Activated CD8-positive, alpha-beta memory T cell treated with anti-CD3 and anti-CD28 coated beads for 24 hours (primary cell): ENCODE data around the gene SIMC1.
"Not testable (repeated sequence)": the region's sequence is repeated elsewhere in the genome, so short reads cannot be mapped to it uniquely, and the experiment has no call there.

Experiments
- DNase-seq: peaks from one replicate; pipeline ENCODE4 v3.0.0-alpha.2; 2020

Gene SIMC1

DNA sequence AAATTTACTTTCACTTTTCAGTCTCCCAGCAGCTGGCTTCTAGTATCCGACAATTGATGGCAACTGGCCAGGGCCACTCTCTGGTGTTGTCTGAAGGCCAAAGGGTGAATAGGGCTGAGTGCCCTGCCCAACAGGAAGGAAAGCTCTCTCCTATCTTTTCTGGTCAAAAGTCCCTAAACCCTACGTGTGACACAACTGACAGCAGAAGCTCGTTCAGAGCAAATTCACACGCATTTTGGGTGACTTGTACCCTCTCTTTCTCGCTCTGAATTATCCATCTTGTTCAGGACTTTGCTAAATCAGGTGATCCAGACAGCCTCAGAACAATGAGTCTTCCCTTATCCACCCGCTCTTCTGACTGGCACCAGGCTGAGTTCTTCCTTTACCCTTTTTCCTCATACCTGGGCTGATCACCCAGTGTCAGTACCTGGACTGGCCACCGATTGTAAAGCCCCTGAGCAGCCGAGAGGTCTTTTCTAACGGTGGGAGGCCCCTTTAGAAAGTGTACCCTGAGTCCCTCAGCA lies 21.8 kb upstream of the SIMC1 start:
- DNase-seq: not testable (repeated sequence)

DNA sequence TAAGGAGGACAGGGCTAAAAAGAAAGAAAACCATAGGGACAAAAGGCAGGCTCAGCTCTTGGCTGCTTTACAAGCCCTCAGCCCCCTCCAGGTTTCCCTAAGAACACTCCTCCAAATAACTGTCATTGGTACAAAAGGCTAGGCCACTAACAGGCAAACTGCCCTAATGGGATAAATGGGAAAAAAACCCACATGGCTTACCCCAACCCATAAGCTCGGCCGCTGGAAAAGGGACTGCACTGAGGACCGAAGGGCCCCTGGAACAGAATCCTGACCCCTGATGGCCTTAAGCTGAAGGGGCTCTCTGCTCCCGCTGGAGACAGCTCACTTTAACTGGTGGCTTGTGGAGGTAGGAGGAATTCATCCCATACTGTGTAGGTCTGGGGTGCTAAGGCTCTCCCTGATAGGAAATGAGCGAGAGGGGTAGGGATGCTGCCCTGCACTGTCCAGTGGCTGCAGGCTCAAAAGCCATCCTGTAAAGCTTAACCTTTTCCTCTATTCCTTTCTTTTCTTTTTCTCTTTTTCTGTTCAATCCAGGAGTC lies 21.0 kb upstream of the SIMC1 start:
- not testable (repeated sequence) for DNase-seq

DNA sequence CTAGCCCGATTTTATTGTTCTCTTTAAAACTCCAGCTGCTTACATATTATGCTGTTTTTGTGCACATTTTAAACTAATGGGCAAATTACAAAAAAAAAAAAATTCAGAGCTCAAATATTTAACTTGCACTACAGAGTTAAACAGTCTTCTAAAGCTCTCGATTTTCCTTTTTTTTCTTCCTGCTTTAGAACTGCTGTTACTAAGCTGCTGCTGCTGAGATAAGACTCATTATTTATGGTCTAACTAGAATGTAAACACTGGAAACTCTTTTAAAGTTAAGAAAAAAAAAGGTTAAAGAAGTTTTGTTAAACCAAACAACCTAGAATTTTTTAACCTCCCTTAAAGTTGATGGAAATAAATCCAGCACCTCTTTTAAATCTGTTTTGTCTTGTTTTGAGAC lies 20.5 kb upstream of the SIMC1 start:
- DNase-seq: not testable (repeated sequence)

DNA sequence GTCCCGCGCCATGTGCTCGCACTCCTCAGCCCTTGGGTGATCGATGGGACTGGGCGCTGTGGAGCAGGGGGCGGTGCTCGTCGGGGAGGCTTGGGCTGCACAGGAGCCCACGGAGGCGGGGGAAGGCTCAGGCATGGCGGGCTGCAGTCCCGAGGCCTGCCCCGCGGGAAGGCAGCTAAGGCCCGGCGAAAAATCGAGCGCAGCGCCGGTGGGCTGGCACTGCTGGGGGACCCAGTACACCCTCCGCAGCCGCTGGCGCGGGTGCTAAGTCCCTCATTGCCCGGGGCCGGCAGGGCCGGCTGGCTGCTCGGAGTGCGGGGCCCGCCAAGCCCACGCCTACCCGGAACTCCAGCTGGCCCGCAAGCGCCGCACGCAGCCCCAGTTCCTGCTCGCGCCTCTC lies 16.2 kb upstream of the SIMC1 start:
- not testable (repeated sequence) for DNase-seq

DNA sequence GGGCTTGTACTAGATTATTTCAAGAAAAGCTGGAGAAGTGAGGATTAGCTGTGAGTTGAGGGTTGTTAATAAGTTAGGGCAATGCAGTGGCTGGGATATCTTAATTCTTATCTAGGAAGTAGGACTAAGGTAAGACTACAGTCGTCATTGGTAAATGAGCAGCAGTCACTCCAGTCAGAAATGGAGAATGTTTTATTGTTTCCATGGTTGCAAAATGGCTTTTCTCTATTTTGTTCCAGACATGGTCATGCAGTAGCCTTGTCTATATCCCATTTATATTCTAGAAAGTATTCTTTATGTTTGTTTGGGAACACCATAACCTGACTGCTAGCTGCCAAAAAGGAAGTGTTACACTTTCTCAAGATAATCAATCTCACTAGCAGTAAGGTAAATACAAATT lies 9.9 kb upstream of the SIMC1 start:
- DNase-seq: not testable (repeated sequence)

DNA sequence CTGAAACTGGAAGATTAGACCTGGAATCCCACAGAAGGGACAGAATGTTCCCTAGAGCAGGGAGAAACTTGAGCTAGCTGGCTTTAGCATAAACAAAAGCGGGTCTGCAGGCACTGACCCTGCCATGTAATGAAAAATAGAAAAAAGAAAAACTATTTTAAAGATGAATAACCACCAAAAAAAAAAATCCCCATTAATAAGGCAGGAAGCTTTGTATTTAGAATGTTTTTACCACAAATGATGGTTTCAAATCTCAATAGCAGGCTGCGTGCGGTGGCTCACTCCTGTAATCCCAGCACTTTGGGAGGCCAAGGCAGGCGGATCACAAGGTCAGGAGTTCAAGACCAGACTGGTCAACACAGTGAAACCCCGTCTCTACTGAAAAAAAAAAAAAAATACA lies 5.0 kb upstream of the SIMC1 start:
- DNase-seq: not testable (repeated sequence)

DNA sequence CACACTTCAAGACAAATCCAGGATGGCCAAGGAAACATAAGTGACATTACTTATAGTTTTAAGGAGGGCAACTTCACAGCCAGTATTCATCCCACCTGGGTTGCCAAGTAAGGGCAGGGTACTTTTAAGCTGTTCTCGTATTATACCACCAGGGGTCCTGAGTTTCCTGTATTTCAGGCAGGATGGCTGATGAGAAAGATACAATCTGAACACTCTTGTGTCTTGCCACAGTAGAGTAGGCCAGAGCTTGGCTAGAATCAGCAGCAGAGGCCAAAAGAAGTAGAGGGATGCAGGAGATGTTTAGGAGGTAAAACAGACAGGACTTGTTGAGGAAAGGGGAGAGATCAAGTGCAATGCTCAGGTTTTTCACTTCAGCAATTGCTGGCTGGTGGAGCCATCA lies 3.1 kb upstream of the SIMC1 start:
- DNase-seq: peak; percentile 60

DNA sequence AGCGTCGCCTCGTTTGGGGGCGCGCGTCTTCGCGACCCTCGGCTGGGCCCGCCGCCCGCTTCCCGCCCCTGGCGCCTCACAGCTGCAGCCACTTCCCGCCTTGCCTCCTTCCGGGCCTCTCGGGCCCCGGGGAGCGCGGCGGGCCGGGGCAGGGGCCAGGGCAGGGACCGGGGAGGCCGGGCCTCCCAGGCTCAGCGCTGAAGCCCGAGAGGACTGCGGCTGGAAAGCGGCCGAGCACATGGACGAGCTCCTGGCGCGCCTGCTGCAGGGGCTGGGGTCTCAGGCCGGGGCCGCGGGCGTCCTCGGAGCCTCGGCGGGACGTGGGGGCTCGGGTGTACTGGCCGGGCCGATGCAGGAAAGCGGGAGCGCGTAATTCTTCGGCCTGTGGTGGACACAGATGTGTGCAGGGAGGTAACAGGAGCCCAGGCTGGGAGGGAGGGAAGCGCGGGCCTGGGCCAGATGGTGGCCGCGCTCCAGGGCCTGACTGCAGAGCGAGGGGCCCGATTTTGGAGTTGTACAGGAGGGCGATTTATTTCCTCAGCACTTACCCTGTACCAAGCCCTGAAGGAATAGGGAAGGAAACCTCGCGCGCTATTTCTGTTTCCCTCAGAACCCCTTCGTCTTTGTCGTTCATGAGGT lies 540 bp downstream of the SIMC1 start:
- DNase-seq: not testable (repeated sequence)

DNA sequence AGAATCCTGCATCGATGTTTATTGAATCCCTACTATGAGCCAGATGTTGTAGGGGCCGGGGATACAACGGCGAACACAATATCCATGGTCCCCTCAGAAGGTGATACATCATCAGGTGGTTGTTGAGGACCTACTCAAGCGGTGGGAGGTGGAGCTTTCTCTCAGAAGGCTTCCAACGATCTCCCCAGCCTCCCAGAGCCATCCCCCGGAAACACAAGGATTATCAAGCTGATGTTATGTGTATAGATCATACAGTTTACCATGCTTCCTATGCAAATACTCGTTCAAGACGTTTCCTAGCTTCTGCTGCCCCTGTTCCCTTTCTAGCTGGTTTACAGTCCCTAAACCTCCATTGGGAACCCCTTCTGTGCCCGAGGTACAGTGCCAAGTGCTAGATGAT lies 1.1 kb downstream of the SIMC1 start:
- not testable (repeated sequence) for DNase-seq

DNA sequence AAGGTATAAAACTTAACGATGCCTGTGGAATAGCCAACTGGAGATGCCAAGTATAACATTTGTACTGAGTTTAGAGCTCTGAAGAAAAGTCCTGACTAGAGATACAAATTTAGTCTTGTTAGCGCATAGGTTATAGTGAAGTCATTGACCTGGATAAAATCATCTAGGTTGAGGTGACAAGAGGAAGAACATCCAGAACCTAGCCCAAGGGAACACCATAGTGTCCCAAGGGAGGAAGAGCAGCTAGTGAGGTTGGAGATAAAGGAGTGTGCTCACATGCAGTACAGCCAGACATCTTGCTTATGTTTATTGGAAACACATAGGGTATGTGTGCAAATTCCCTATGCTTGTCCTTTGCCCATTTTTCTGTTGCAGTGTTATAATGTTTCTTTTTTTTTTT lies 6.1 kb downstream of the SIMC1 start:
- DNase-seq: not testable (repeated sequence)

DNA sequence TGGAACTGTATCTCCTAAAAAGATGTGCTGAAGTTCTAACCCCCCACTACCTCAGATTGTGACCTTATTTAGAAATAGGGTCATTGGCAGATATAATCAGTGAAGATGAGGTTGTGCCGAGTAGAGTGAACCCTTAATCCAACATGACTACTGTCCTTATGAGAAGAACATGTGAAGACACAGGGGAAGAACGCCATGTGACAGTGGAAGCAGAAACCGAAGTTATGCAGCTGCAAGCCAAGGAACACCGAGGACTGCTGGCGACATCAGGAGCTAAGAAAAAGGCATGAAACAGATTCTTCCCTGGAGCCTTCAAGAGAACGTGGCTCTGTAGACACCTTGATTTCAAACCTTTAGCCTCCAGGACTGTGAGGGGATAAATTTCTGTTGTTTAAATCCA lies 6.8 kb downstream of the SIMC1 start:
- not testable (repeated sequence) for DNase-seq

DNA sequence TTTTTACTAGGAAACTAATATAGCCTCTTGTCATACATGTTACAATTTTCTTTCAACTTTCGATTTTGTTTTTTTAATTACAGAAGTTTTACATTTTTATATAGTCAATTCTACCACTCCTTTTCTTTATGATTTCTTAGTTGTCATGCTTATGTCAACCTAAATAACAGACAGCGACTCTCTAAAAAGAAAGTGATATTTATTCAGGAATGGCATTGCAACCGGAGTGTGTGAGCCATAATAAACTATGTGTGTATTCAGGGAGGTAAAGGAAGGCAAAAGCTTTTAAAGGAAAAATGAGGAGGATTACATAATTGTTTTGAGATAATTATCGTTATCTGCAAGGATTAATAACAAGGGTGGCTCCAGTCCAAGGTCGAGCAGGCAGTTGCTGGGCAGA lies 7.3 kb downstream of the SIMC1 start:
- not testable (repeated sequence) for DNase-seq

DNA sequence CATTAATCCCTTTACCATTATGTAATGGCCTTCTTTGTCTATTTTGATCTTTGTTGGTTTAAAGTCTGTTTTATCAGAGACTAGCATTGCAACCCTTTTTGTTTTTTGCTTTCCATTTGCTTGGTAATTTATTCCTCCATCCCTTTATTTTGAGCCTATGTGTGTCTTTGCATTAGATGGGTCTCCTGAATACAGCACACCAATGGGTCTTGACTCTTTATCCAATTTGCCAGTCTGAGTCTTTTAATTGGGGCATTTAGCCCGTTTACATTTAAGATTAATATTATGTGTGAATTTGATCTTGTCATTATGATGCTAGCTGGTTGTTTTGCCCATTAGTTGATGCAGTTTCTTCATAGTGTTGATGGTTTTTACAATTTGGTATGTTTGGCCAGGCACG lies 12.5 kb downstream of the SIMC1 start:
- not testable (repeated sequence) for DNase-seq

DNA sequence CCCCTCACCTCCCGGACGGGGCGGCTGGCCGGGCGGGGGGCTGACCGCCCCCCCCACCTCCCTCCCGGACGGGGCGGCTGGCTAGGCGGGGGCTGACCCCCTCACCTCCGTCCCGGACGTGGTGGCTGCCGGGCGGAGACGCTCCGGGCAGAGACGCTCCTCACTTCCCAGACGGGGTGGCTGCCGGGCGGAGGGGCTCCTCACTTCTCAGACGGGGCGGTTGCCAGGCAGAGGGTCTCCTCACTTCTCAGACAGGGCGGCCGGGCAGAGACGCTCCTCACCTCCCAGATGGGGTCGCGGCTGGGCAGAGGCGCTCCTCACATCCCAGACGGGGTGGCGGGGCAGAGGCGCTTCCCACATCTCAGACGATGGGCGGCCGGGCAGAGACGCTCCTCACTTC lies 13.9 kb downstream of the SIMC1 start:
- not testable (repeated sequence) for DNase-seq

DNA sequence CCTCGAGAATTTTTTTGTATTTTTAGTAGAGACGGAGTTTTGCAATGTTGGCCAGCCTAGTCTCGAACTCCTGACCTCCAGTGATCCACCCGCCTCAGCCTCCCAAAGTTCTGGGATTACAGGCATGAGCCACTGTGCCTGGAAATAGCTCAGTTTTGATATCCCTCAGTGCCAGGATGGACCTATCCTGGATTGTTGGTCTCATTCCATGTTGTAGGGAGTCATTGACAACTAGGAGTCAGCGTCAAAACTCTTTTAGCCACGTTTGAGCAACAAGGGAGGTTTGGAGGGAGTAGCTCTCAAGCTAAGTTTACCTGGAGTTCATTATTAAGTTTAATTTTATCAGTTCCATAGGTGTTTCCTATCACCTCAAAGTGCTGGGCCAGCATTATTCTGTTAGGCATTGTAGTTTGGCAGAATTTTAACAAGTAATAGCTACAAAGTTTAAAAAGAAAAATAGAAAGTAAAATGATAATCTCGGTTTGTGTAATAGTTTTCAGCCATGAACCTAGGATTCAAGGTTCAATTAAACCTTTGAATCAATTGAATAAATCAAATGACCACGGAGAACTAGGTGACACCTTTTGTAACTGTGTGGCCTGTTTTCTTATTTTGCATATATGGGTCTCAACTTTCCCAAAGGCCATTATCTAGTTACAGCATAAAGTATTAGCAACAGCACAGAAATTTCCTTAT lies 15.3 kb downstream of the SIMC1 start:
- not testable (repeated sequence) for DNase-seq

DNA sequence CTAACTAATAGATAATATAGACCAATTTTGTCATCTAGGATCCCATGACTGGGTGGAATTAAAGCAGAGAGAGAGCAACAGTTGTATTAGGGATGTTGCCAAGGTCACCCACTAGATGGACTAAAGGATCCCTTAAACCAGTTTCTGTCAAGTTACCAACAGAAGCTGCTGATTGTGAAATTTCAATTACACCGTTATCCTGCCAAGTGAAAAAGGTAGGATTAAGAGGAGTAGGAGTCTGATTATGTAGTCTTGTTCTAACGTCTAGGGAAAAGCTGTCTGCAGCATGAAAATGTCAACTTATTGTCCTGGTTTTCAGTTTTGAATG lies 15.8 kb downstream of the SIMC1 start:
- not testable (repeated sequence) for DNase-seq

DNA sequence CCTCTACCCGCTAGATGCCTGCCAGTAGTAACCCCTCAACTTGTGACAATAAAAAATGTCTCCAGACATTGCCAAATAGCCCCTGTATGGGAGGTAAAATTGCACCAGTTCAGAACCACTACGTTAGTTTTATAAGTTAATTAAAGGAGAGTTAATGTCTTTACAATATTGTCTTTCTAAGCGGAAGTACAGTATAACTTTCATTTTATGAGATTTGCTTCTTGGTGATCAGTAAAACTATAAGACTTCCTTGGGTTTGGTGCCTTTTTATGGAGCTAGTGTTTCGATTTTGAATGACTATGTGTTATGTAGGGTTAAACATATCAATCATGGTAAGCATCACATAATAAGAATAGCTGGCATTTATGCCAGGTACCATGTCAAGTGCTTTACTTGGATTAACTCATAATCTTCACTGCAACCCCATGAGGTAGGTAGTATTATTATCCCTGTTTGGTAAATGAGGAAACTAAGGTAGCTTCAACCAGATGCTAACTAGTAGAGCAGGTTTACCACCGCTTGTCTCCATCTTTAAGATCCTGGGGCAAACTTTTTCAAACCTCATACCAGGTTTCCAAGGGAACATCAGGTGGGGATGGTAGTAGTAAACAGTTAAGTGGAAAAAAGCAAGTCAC lies 19.8 kb downstream of the SIMC1 start:
- not testable (repeated sequence) for DNase-seq

DNA sequence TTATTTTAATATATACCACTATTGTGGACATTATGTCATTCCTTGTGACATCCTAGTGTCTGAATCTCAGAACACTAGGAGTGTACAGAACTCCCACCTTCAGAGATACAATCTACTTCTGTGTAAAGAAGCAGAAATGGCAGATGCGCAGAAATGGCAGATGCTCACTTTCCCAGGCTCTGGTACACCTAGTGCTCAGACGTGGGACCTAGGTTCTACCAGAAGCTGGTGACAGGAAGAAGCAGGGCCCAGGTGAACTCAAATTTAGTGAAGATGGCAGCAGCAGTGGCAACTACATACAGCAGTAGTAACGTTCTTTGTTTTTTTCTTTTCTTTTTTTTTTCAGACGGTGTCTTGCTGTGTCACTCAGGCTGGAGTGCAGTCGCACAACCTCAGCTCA lies 22.5 kb downstream of the SIMC1 start:
- not testable (repeated sequence) for DNase-seq

DNA sequence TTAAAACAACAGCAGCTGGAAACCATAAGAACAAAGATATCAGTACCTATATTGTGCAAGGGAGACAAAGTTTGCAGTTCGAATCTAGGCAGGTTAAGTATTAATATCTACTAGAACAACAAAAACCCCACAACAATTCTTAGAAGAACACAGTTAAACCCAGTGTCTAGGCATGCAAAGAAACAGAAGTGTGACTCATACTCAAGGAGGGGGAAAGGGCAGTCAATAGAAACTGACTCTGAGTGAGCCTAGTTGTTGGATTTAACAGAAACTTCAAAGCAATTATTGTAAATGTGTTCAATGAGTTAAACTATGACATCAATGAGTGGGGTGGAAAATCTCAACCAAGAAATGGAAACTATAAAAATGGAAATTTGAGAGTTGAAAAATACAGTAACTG lies 28.2 kb downstream of the SIMC1 start:
- not testable (repeated sequence) for DNase-seq

DNA sequence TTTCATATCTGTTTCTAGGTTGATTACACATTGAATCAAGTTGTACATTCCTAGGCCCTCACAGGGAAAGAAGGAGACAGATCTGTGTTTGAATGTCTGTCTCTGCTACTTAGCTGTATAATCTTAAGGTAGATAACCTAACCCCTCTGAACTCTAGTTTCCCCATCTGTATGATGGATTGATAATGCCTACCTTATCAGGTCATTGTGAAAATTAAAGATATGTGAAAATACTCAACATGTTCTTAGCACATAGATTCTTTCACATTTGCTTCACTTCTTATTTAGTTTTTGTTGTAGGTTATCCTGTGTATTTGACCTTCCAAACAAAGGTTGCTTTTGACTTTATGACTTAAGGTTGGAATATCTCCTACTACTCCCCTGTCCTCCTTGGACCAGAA lies 50.8 kb downstream of the SIMC1 start:
- DNase-seq: not testable (repeated sequence)

DNA sequence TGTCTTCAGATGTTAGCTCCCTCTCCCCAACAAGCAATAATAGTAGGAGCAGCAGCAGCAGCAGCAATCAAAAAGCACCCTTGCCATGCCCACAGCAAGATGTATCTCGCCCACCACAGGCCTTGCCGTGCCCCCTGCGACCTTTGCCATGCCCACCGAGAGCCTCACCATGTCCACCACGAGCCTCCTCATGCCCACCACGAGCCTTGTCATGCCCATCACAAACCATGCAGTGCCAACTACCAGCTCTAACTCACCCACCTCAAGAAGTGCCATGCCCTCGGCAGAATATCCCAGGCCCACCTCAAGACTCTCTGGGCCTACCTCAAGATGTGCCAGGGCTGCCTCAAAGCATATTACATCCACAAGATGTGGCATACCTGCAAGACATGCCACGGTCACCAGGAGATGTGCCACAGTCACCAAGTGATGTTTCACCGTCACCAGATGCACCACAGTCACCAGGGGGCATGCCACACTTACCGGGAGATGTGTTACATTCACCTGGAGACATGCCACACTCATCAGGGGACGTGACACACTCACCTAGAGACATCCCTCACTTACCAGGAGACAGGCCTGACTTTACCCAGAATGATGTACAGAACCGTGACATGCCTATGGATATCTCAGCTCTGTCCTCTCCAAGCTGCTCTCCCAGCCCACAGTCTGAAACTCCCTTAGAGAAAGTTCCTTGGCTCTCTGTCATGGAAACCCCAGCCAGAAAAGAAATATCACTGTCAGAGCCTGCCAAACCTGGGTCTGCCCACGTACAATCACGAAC lies 52.0 kb downstream of the SIMC1 start:
- not testable (repeated sequence) for DNase-seq

DNA sequence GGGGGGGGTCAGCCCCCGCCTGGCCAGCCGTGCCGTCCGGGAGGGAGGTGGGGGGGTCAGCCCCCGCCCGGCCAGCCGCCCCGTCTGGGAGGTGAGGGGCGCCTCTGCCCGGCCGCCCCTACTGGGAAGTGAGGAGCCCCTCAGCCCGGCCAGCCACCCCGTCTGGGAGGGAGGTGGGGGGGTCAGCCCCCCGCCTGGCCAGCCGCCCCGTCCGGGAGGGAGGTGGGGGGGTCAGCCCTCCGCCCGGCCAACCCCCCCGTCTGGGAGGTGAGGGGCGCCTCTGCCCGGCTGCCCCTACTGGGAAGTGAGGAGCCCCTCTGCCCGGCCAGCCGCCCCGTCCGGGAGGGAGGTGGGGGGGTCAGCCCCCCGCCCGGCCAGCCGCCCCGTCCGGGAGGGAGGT lies 67.1 kb downstream of the SIMC1 start:
- not testable (repeated sequence) for DNase-seq
